MM.1S (cell line): Measurements from ENCODE around the gene PLAC8L1.
"Not testable (repeated sequence)": the region's sequence is repeated elsewhere in the genome, so short reads cannot be mapped to it uniquely, and the experiment has no call there.

Experiments
- DNase-seq: peaks from one replicate; pipeline ENCODE4 v3.0.0-alpha.2; 2015
- H2AFZ ChIP-seq: fragments of 300-600 bp; sonication (generic); 2 replicates; pipeline ENCODE4 v1.6.0; 2016; ENCODE audit warnings: antibody characterized with exemption, low read length
- H3F3A ChIP-seq: fragments of 300-600 bp; sonication (generic); 2 replicates; pipeline ENCODE4 v1.6.1; 2016; ENCODE audit warnings: mild to moderate bottlenecking, antibody characterized with exemption, low read length, moderate library complexity, mixed read lengths; ENCODE audit not compliant: insufficient read depth
- H3K27ac ChIP-seq: fragments of 300-600 bp; sonication (generic); 2 replicates; pipeline ENCODE4 v1.5.1; 2016; ENCODE audit warnings: mild to moderate bottlenecking, low read length
- H3K27me3 ChIP-seq: fragments of 300-600 bp; sonication (generic); replicated peaks from 2 replicates; pipeline ENCODE4 v1.6.0; 2016; ENCODE audit warnings: low read length; ENCODE audit not compliant: insufficient read depth
- H3K36me3 ChIP-seq: fragments of 300-600 bp; sonication (generic); replicated peaks from 2 replicates; pipeline ENCODE4 v1.6.1; 2016; ENCODE audit warnings: mild to moderate bottlenecking, low read length, mixed read lengths; ENCODE audit not compliant: insufficient read depth
- H3K4me1 ChIP-seq: fragments of 300-600 bp; sonication (generic); 2 replicates; pipeline ENCODE4 v1.6.1; 2016; ENCODE audit warnings: low read length, mixed read lengths
- H3K4me2 ChIP-seq: fragments of 300-600 bp; sonication (generic); 2 replicates; pipeline ENCODE4 v1.6.0; 2016; ENCODE audit warnings: low read depth, low read length
- H3K4me3 ChIP-seq: fragments of 300-600 bp; sonication (generic); 2 replicates; pipeline ENCODE4 v1.5.1; 2016; ENCODE audit warnings: low read length, mixed read lengths
- H3K79me2 ChIP-seq: fragments of 300-600 bp; sonication (generic); 2 replicates; pipeline ENCODE4 v1.6.1; 2016; ENCODE audit warnings: mixed run types, low read length, mixed read lengths
- H3K9ac ChIP-seq: fragments of 300-600 bp; sonication (generic); 2 replicates; pipeline ENCODE4 v1.6.1; 2016; ENCODE audit warnings: low read length, mixed read lengths
- H3K9me2 ChIP-seq: fragments of 300-600 bp; sonication (generic); replicated peaks from 2 replicates; pipeline ENCODE4 v1.6.1; 2016; ENCODE audit warnings: mild to moderate bottlenecking, low read length, mixed read lengths; ENCODE audit not compliant: insufficient read depth
- H3K9me3 ChIP-seq: fragments of 300-600 bp; sonication (generic); replicated peaks from 2 replicates; pipeline ENCODE4 v1.6.1; 2016; ENCODE audit warnings: mild to moderate bottlenecking, low read length, mixed read lengths; ENCODE audit not compliant: insufficient read depth
- H4K20me1 ChIP-seq: fragments of 300-600 bp; sonication (generic); 2 replicates; pipeline ENCODE4 v1.6.1; 2016; ENCODE audit warnings: mild to moderate bottlenecking, low read length, moderate library complexity, mixed read lengths; ENCODE audit not compliant: insufficient read depth
- EZH2 ChIP-seq: fragments of 300-600 bp; sonication (generic); optimal IDR thresholded peaks from 2 replicates; pipeline ENCODE3; 2017; ENCODE audit warnings: low read depth, mild to moderate bottlenecking, antibody characterized with exemption, low read length, mixed read lengths
- EZH2phosphoT487 ChIP-seq: fragments of 300-600 bp; sonication (generic); IDR thresholded peaks from 2 replicates; pipeline ENCODE4 v1.6.1; 2018; ENCODE audit warnings: antibody characterized with exemption, low read length
- TF ChIP-seq, protein P1 (sequence below): fragments of 300-600 bp; sonication (generic); IDR thresholded peaks from 2 replicates; pipeline ENCODE4 v1.5.1; 2016; ENCODE audit warnings: antibody characterized with exemption, low read length, mixed read lengths

PLAC8L1 gene

GRCh38 chr5:146126068-146126467, 20.7 kb upstream of the PLAC8L1 start:
- H4K20me1 ChIP-seq = no peaks in the 10 kb centered on the region
- H3F3A ChIP-seq = no peaks in the 10 kb centered on the region
- H3K9me3 ChIP-seq = no peaks in the 10 kb centered on the region
- peaks cover 10% of the 10 kb centered on the region; the same call in 1 of the 2 replicates for H3K36me3 ChIP-seq
- no peak overlapping the region for H3K4me3 ChIP-seq
- TF ChIP-seq, protein P1, sequence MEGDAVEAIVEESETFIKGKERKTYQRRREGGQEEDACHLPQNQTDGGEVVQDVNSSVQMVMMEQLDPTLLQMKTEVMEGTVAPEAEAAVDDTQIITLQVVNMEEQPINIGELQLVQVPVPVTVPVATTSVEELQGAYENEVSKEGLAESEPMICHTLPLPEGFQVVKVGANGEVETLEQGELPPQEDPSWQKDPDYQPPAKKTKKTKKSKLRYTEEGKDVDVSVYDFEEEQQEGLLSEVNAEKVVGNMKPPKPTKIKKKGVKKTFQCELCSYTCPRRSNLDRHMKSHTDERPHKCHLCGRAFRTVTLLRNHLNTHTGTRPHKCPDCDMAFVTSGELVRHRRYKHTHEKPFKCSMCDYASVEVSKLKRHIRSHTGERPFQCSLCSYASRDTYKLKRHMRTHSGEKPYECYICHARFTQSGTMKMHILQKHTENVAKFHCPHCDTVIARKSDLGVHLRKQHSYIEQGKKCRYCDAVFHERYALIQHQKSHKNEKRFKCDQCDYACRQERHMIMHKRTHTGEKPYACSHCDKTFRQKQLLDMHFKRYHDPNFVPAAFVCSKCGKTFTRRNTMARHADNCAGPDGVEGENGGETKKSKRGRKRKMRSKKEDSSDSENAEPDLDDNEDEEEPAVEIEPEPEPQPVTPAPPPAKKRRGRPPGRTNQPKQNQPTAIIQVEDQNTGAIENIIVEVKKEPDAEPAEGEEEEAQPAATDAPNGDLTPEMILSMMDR = no peak
- TF ChIP-seq EZH2 (no peak), EZH2phosphoT487 (no peak)
- no peaks in the 10 kb centered on the region for H3K79me2 ChIP-seq
- no peak overlapping the region for H3K4me2 ChIP-seq
- H3K27me3 ChIP-seq = no peaks in the 10 kb centered on the region
- DNase-seq = no peak
- no peaks in the 10 kb centered on the region for H3K9me2 ChIP-seq
- no peak overlapping the region for H3K27ac ChIP-seq
- no peak overlapping the region for H3K9ac ChIP-seq
- no peaks in the 10 kb centered on the region for H3K4me1 ChIP-seq
- no peak overlapping the region for H2AFZ ChIP-seq

- Histone ChIP-seq H3K9me2 (no peaks in the 10 kb centered on the region), H3K27me3 (no peaks in the 10 kb centered on the region), H3K36me3 (peaks cover 14% of the 10 kb centered on the region; the same call in 1 of the 2 replicates), H3F3A (no peaks in the 10 kb centered on the region), H3K4me3 (no peak overlapping the region), H3K27ac (no peak overlapping the region), H3K9ac (no peak overlapping the region), H4K20me1 (no peaks in the 10 kb centered on the region), H3K79me2 (no peaks in the 10 kb centered on the region), H3K9me3 (no peaks in the 10 kb centered on the region), H3K4me2 (no peak overlapping the region), H2AFZ (no peak overlapping the region), H3K4me1 (no peaks in the 10 kb centered on the region)
- TF ChIP-seq, protein P1 = no peak
- TF ChIP-seq EZH2phosphoT487 (no peak), EZH2 (no peak)
- DNase-seq = no peak
These were observed 19.2 kb upstream of the PLAC8L1 start for GRCh38 chr5:146124580-146124979.

- not testable (repeated sequence) for H3K9ac ChIP-seq, DNase-seq, H2AFZ ChIP-seq, H3K4me3 ChIP-seq, H3K4me1 ChIP-seq, H3K27me3 ChIP-seq, H3K27ac ChIP-seq, H3F3A ChIP-seq, H4K20me1 ChIP-seq, H3K9me3 ChIP-seq, H3K79me2 ChIP-seq, H3K9me2 ChIP-seq, H3K4me2 ChIP-seq
- peaks cover 12% of the 10 kb centered on the region; the same call in 1 of the 2 replicates for H3K36me3 ChIP-seq
These were observed 16.1 kb upstream of the PLAC8L1 start for GRCh38 chr5:146121451-146121850.

- no peaks in the 10 kb centered on the region for H3F3A ChIP-seq
- H3K9me2 ChIP-seq = no peaks in the 10 kb centered on the region
- H3K27me3 ChIP-seq = no peaks in the 10 kb centered on the region
- no peaks in the 10 kb centered on the region for H3K4me1 ChIP-seq
- no peaks in the 10 kb centered on the region for H3K79me2 ChIP-seq
- H3K36me3 ChIP-seq = peaks cover 12% of the 10 kb centered on the region; the same call in 1 of the 2 replicates
- H4K20me1 ChIP-seq = no peaks in the 10 kb centered on the region
- H3K4me3 ChIP-seq = no peak overlapping the region
- no peak overlapping the region for H3K27ac ChIP-seq
- TF ChIP-seq, protein P1 = no peak
- no peak for TF ChIP-seq EZH2
- TF ChIP-seq EZH2phosphoT487 = no peak
- no peak overlapping the region for H3K4me2 ChIP-seq
- no peak overlapping the region for H2AFZ ChIP-seq
- H3K9ac ChIP-seq = no peak overlapping the region
- no peak for DNase-seq
- H3K9me3 ChIP-seq = no peaks in the 10 kb centered on the region
These were observed 12.9 kb upstream of the PLAC8L1 start for GRCh38 chr5:146118322-146118721.

- not testable (repeated sequence) for H3K79me2 ChIP-seq, H3K4me2 ChIP-seq, H3F3A ChIP-seq, H3K27ac ChIP-seq, H3K9me2 ChIP-seq, H2AFZ ChIP-seq, H3K27me3 ChIP-seq, H3K4me1 ChIP-seq, H3K9ac ChIP-seq, H4K20me1 ChIP-seq, H3K9me3 ChIP-seq, H3K4me3 ChIP-seq, DNase-seq
- peaks cover 12% of the 10 kb centered on the region; the same call in 1 of the 2 replicates for H3K36me3 ChIP-seq
These were observed 11.8 kb upstream of the PLAC8L1 start for GRCh38 chr5:146117216-146117615.
